Mucosa of stomach (tissue), 1 donor: ENCODE results near the gene ZDHHC11B.

Experiments used
- H3K27me3 ChIP-seq: one replicate; pipeline ENCODE4 v1.7.0; 2013; ENCODE audit warnings: mild to moderate bottlenecking, low read length; ENCODE audit not compliant: control insufficient read depth, insufficient read depth
- H3K36me3 ChIP-seq: one replicate; pipeline ENCODE4 v1.7.0; 2013; ENCODE audit warnings: low read length; ENCODE audit not compliant: control insufficient read depth, insufficient read depth
- H3K4me1 ChIP-seq: one replicate; pipeline ENCODE4 v1.7.0; 2013; ENCODE audit warnings: mild to moderate bottlenecking, low read length; ENCODE audit not compliant: control insufficient read depth, insufficient read depth
- H3K4me3 ChIP-seq: one replicate; pipeline ENCODE4 v1.7.0; 2013; ENCODE audit warnings: low read length
- H3K9ac ChIP-seq: one replicate; pipeline ENCODE4 v1.7.0; 2013; ENCODE audit warnings: mild to moderate bottlenecking, low read length, moderate library complexity
- H3K9me3 ChIP-seq: one replicate; pipeline ENCODE4 v1.7.0; 2013; ENCODE audit warnings: mild to moderate bottlenecking, low read length, moderate library complexity; ENCODE audit not compliant: control insufficient read depth
- donor health status: Pancreatic carcinoma.

ZDHHC11B gene

GRCh38 chr5:761854-762710, 22.4 kb downstream of the ZDHHC11B start:
- Histone ChIP-seq H3K4me3 (no peak overlapping the region), H3K36me3 (no peaks in the 10 kb centered on the region), H3K4me1 (peaks cover 43% of the 10 kb centered on the region)

DNA sequence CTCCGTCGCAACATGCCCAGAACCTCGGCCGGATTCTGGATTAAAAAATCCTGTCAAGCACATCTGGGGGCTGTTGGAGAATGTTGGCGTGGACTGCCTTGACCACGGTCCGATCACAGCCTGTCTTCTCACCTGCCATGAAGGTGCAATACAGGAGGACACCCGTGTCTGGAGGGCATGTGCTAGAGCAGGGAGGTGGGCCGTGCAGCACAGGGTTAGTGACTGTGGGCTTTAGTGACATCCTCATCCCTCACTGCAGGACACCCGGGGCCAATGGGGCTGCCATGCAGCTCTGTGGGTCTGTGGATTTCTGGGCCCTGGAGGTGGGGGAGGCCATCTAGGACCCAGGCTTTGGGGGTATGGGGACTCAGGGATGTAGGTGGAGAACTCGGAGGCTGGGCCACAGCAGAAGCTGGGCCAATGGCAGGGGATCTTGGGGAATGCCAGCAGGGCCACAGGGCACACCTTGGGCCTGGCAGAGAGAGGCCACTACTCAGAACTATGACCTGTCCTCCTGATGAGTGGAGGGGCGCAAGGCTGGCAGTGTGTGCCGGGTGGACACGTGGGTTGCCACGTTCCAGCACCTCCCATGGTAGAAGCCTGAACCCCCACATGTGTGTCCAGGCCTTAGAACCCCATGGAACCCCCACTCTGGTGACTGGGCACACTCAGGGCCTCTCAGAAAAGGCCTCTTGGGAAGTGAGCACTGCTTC, 23.3 kb downstream of the ZDHHC11B start:
- Histone ChIP-seq H3K4me1 (peaks cover 52% of the 10 kb centered on the region), H3K9me3 (no peaks in the 10 kb centered on the region), H3K36me3 (no peaks in the 10 kb centered on the region), H3K4me3 (no peak overlapping the region), H3K9ac (no peak overlapping the region), H3K27me3 (no peaks in the 10 kb centered on the region)

More at GRCh38 chr5:761854-762710, 22.4 kb downstream of the ZDHHC11B start:
- H3K9ac ChIP-seq: no peak overlapping the region
- H3K27me3 ChIP-seq: no peaks in the 10 kb centered on the region
- no peaks in the 10 kb centered on the region for H3K9me3 ChIP-seq

DNA sequence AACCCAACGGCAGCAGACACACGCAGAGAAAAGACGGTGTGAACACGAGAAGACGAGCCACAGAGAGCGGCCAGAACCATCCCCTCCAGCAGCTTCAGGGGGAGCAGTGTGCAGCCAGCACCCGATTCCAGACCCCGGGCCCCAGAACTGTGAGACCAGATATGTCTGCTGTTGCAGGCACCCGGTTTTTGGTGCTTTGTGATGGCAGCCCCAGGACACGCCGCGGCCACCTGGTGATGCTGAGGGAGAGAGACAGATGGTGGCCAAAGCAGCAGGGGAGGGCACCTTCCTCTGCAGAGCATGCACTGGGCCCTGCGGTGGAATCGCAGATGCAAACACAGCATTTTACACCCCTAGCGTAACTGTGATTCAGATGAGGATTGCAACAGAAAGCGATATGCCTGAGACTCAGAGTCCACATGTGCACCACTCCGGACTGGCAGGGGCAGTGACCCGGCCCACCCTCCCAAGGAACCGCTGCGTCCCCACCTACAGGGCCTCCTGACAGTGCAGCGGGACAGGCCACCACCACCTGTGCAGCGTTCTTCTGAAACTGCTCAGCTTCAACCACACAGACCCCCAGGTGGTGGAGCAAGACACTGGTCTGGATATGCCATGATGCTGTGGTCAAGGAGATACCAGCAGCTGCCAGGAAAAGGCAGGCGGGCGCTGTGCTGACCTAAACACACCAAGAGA, 24.0 kb downstream of the ZDHHC11B start:
- H3K4me1 ChIP-seq: peaks cover 54% of the 10 kb centered on the region
- no peaks in the 10 kb centered on the region for H3K27me3 ChIP-seq
- no peak overlapping the region for H3K9ac ChIP-seq
- no peaks in the 10 kb centered on the region for H3K9me3 ChIP-seq
- no peak overlapping the region for H3K4me3 ChIP-seq
- no peaks in the 10 kb centered on the region for H3K36me3 ChIP-seq

DNA sequence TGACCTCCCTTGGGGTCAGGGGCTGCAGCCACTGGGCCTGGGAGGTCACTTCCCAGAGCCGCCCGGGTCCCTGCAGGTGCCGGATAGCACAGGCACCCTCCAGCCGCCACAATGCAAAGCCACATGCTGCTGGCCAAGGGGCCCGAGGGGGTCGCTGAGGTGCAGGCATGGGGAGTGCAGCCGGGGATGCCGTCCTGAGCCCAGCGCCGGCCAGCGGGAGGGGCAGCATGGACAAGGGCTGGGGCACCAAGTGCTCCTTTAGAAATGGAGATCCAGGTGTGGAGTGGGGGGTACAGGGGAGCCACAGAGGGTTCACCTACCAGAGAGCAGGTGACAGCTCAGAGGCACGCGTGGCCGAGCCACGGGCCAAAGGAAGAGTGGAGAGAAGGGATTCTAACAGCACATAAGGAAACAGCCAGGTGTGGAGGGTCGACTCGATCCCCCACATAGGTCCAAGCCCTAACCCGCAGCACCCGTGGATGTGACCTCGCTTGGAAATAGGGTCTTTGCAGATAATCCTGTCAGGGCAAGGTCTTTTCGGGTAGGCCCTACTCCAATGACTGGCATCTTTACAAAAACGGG, 24.7 kb downstream of the ZDHHC11B start:
- peaks cover 54% of the 10 kb centered on the region for H3K4me1 ChIP-seq
- no peak overlapping the region for H3K4me3 ChIP-seq
- no peaks in the 10 kb centered on the region for H3K9me3 ChIP-seq
- peak overlapping the region; percentile 8 for H3K9ac ChIP-seq
- H3K36me3 ChIP-seq: no peaks in the 10 kb centered on the region
- no peaks in the 10 kb centered on the region for H3K27me3 ChIP-seq

DNA sequence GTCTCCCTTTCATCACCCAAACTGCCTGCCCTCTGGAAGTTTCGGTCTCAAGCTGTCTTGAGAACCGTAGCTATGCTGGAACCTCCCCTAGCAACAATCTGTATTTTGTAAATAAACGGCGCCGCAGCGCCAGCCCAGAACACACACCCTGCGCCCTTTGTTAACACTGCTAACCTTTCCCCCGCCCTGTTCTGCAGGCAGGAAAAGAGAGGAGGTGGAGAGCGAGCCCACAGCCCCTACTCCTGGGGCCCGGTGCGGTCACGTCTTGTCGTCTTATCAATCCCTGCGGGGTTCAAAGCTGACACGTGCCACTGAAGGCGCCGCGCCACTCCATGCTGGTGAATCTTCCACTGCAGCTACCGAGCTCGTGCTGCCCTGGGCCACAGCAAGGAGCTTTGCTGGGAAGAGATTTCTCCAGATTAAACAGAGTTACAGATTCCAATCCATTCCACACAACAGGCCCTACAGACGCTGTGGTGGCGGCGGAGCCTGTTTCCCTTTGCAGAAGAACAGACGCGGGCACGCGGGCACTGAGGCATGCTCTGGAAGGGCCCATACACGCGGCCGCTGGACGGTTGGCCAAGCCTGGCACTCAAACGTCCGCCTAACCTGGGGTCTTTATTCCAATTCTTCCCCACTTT, 25.3 kb downstream of the ZDHHC11B start:
- peaks cover 54% of the 10 kb centered on the region for H3K4me1 ChIP-seq
- no peak overlapping the region for H3K4me3 ChIP-seq
- H3K36me3 ChIP-seq: no peaks in the 10 kb centered on the region
- peak overlapping the region; percentile 8 for H3K9ac ChIP-seq
- H3K27me3 ChIP-seq: no peaks in the 10 kb centered on the region
- H3K9me3 ChIP-seq: no peaks in the 10 kb centered on the region

DNA sequence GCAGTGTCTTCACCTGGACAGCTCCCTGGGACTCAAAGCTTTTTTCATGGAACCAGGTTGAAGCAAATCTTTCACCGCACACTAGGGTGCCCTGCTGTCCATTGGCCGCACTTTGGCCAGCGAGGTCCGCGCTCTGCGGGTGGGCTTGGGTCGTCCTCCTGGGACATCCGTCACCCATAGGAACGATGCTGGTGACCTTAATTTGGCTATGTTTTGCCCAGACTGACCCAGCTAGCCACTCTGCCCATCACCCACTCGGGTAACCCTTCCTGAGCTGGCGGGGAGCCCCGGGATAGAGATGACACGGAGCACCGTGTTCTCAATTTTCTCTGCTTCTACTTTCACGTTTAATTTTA, 25.9 kb downstream of the ZDHHC11B start:
- Histone ChIP-seq H3K4me1 (peaks cover 54% of the 10 kb centered on the region), H3K9me3 (no peaks in the 10 kb centered on the region), H3K4me3 (no peak overlapping the region), H3K36me3 (no peaks in the 10 kb centered on the region), H3K9ac (peak overlapping the region; percentile 29), H3K27me3 (no peaks in the 10 kb centered on the region)

GRCh38 chr5:757931-758697, 26.4 kb downstream of the ZDHHC11B start:
- peak overlapping the region; percentile 12 for H3K4me3 ChIP-seq
- no peaks in the 10 kb centered on the region for H3K36me3 ChIP-seq
- peak overlapping the region; percentile 29 for H3K9ac ChIP-seq
- peaks cover 54% of the 10 kb centered on the region for H3K4me1 ChIP-seq
- H3K27me3 ChIP-seq: no peaks in the 10 kb centered on the region
- H3K9me3 ChIP-seq: no peaks in the 10 kb centered on the region

- H3K36me3 ChIP-seq: no peaks in the 10 kb centered on the region
- peaks cover 50% of the 10 kb centered on the region for H3K4me1 ChIP-seq
- H3K27me3 ChIP-seq: no peaks in the 10 kb centered on the region
- no peaks in the 10 kb centered on the region for H3K9me3 ChIP-seq
- peak overlapping the region; percentile 6 for H3K9ac ChIP-seq
- H3K4me3 ChIP-seq: peak overlapping the region; percentile 12
These were observed 27.1 kb downstream of the ZDHHC11B start for GRCh38 chr5:757346-757930.

GRCh38 chr5:756865-757345, 27.6 kb downstream of the ZDHHC11B start:
- H3K4me3 ChIP-seq: no peak overlapping the region
- peaks cover 45% of the 10 kb centered on the region for H3K4me1 ChIP-seq
- no peaks in the 10 kb centered on the region for H3K9me3 ChIP-seq
- no peaks in the 10 kb centered on the region for H3K27me3 ChIP-seq
- H3K36me3 ChIP-seq: no peaks in the 10 kb centered on the region
- H3K9ac ChIP-seq: peak overlapping the region; percentile 70

DNA sequence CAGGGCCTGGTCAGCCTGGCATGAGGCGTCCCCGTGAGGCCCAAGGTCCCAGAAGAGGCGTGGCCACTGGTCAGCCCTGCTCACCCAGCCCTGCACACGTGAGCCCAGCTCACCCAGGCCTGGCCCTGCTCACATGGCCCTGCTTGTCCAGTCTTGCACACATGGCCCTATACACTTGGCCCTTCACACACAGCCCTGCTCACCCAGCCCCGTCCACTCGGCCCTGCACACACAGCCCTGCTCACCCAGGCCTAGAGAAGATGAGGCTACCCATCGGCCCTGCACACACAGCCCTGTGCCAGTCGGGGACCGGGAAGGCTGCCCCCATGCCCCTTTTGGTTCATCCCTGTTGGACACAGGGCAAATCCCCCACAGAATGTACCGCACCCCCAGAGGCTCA, 28.4 kb downstream of the ZDHHC11B start:
- Histone ChIP-seq H3K9me3 (no peaks in the 10 kb centered on the region), H3K4me3 (no peak overlapping the region), H3K27me3 (no peaks in the 10 kb centered on the region), H3K36me3 (no peaks in the 10 kb centered on the region), H3K4me1 (peaks cover 41% of the 10 kb centered on the region), H3K9ac (peak overlapping the region; percentile 70)
